Stimulated activated CD4-positive, alpha-beta T cell treated with anti-CD3 and anti-CD28 coated beads, TNF-alpha, amount 100 ng/mL, for 1 hour (primary cell): ENCODE data around the gene GRIA1.

ENCODE experiments used
- DNase-seq, 3 donors: peaks; one replicate each; pipeline ENCODE4 v3.0.0-alpha.2; 2020; ENCODE audit warnings: low read depth in 3 of 3, low spot score in 1 of 3

GRIA1 gene

GRCh38 chr5:153658149-153658548 is 167.7 kb downstream of the GRIA1 start:
- no peak for DNase-seq

- DNase-seq = no peak
These were observed 168.1 kb downstream of the GRIA1 start for GRCh38 chr5:153658606-153659005.

GRCh38 chr5:153659039-153659736 is 168.7 kb downstream of the GRIA1 start:
- no peak for DNase-seq

- no peak for DNase-seq
These were observed 170.4 kb downstream of the GRIA1 start for GRCh38 chr5:153660919-153661318.

- DNase-seq = no peak
These were observed 171.4 kb downstream of the GRIA1 start for GRCh38 chr5:153661897-153662296.

- DNase-seq = no peak
These were observed 179.6 kb downstream of the GRIA1 start for GRCh38 chr5:153670101-153670500.

GRCh38 chr5:153671653-153672346 is 181.3 kb downstream of the GRIA1 start:
- DNase-seq = no peak

- no peak for DNase-seq
These were observed 182.0 kb downstream of the GRIA1 start for GRCh38 chr5:153672347-153673090.

- no peak for DNase-seq
These were observed 183.9 kb downstream of the GRIA1 start for GRCh38 chr5:153674356-153674755.

GRCh38 chr5:153676406-153676805 is 185.9 kb downstream of the GRIA1 start:
- DNase-seq = no peak

- no peak for DNase-seq
These were observed 186.4 kb downstream of the GRIA1 start for GRCh38 chr5:153676821-153677220.

GRCh38 chr5:153678617-153679329 is 188.3 kb downstream of the GRIA1 start:
- DNase-seq = no peak

GRCh38 chr5:153690236-153690635 is 199.8 kb downstream of the GRIA1 start:
- no peak for DNase-seq

GRCh38 chr5:153696256-153696655 is 205.8 kb downstream of the GRIA1 start:
- DNase-seq = no peak

GRCh38 chr5:153699035-153699434 is 208.6 kb downstream of the GRIA1 start:
- no peak for DNase-seq

- DNase-seq = no peak
These were observed 210.5 kb downstream of the GRIA1 start for GRCh38 chr5:153700940-153701339.

GRCh38 chr5:153702265-153702664 is 211.8 kb downstream of the GRIA1 start:
- no peak for DNase-seq

- DNase-seq = no peak
These were observed 213.6 kb downstream of the GRIA1 start for GRCh38 chr5:153704110-153704509.

GRCh38 chr5:153707626-153708025 is 217.2 kb downstream of the GRIA1 start:
- DNase-seq = no peak

GRCh38 chr5:153711755-153712154 is 221.3 kb downstream of the GRIA1 start:
- no peak for DNase-seq

- DNase-seq = no peak
These were observed 222.5 kb downstream of the GRIA1 start for GRCh38 chr5:153712946-153713345.
